HL-60 (cell line): ENCODE data around the gene PPP6R2.
"Not testable (repeated sequence)": the region's sequence is repeated elsewhere in the genome, so short reads cannot be mapped to it uniquely, and the experiment has no call there.

Experiments
- DNase-seq, 2 experiments: peaks; one replicate each; pipeline ENCODE4 v3.0.0-alpha.2; 2010 to 2020; ENCODE audit warnings: low read depth in 1 of 2, low spot score in 1 of 2
- H3K27ac ChIP-seq: fragments of 250-450 bp; sonication (Bioruptor Pico); replicated peaks from 2 replicates; pipeline ENCODE4 v1.5.1; 2020; ENCODE audit warnings: mild to moderate bottlenecking, moderate library complexity
- H3K27me3 ChIP-seq: fragments of 250-450 bp; sonication (Bioruptor Pico); 2 replicates; pipeline ENCODE4 v1.5.1; 2021; ENCODE audit warnings: mild to moderate bottlenecking, moderate library complexity; ENCODE audit not compliant: insufficient read depth, poor library complexity, severe bottlenecking
- H3K4me3 ChIP-seq: replicated peaks from 2 replicates; pipeline ENCODE4 v1.5.1; 2011; ENCODE audit warnings: mild to moderate bottlenecking, control low read depth, low read length; ENCODE audit not compliant: insufficient read depth
- CTCF ChIP-seq: IDR thresholded peaks from one replicate; pipeline ENCODE4 v1.5.1; 2011; ENCODE audit warnings: low read length, control low read depth, inconsistent platforms; ENCODE audit not compliant: insufficient read depth
- GABPA ChIP-seq: IDR thresholded peaks from 2 replicates; pipeline ENCODE4 v1.6.1; 2012; ENCODE audit warnings: low read depth
- POLR2AphosphoS5 ChIP-seq: IDR thresholded peaks from 2 replicates; pipeline ENCODE4 v1.6.1; 2012; ENCODE audit warnings: low read depth
- REST ChIP-seq: IDR thresholded peaks from 2 replicates; pipeline ENCODE4 v1.6.1; 2012; ENCODE audit warnings: low read depth; ENCODE audit not compliant: insufficient replicate concordance
- SPI1 ChIP-seq: IDR thresholded peaks from 2 replicates; pipeline ENCODE4 v1.6.1; 2012; ENCODE audit warnings: low read depth, mild to moderate bottlenecking, borderline replicate concordance

PPP6R2 gene

GRCh38 chr22:50326956-50327710 is 16.0 kb upstream of the PPP6R2 start, which contains the start of gene DENND6B:
Gene DENND6B, minus strand, starts transcription at chr22:50327012. Its CDS starts 24 bp downstream, at chr22:50326988.
- H3K4me3 ChIP-seq: peak within 1 kb of the TSS; percentile 51
- H3K27ac ChIP-seq: peak within 1 kb of the TSS; percentile 78
- H3K27me3 ChIP-seq: no peaks in the 10 kb centered on the region
- DNase-seq: peak; percentile 58 to 59
- TF ChIP-seq GABPA (peak; percentile 17; the same call in 1 of the 2 replicates), SPI1 (no peak), CTCF (peak; percentile 3), POLR2AphosphoS5 (peak; percentile 55; the same call in 1 of the 2 replicates), REST (peak; percentile 46)

- Histone ChIP-seq H3K27me3 (no peaks in the 10 kb centered on the region), H3K4me3 (peak overlapping the region; percentile 51), H3K27ac (peak overlapping the region; percentile 78)
- no peak for TF ChIP-seq POLR2AphosphoS5
- no peak for TF ChIP-seq SPI1
- no peak for TF ChIP-seq CTCF
- TF ChIP-seq REST: no peak
- TF ChIP-seq GABPA: no peak
- no peak for DNase-seq
These were observed 15.5 kb upstream of the PPP6R2 start for GRCh38 chr22:50327711-50328019.

GRCh38 chr22:50329236-50329635 is 13.9 kb upstream of the PPP6R2 start:
- TF ChIP-seq POLR2AphosphoS5 (no peak), GABPA (no peak), REST (no peak), CTCF (no peak), SPI1 (no peak)
- Histone ChIP-seq H3K4me3 (no peak overlapping the region), H3K27me3 (no peaks in the 10 kb centered on the region), H3K27ac (no peak overlapping the region)
- DNase-seq: no peak

GRCh38 chr22:50334433-50334832 is 8.7 kb upstream of the PPP6R2 start:
- H3K4me3 ChIP-seq, H3K27ac ChIP-seq, DNase-seq, H3K27me3 ChIP-seq: not testable (repeated sequence)
